Osteoblast (primary cell): Measurements from ENCODE around the gene JARID2. TPM values are rescaled to one million over a fixed set of nuclear protein-coding genes. Genes with fewer than 3 reads are reported as not detected.

Experiments
- DNase-seq: peaks from one replicate; pipeline ENCODE4 v3.0.0; 2011; ENCODE audit warnings: low spot score, mixed read lengths; ENCODE audit not compliant: insufficient read length; ENCODE audit errors: missing footprints
- H2AFZ ChIP-seq: 2 replicates; pipeline ENCODE4 v1.6.0; 2011; ENCODE audit warnings: mild to moderate bottlenecking, low read length
- H3K27ac ChIP-seq: 2 replicates; pipeline ENCODE4 v1.5.1; 2011; ENCODE audit warnings: mild to moderate bottlenecking, low read depth, low read length, moderate library complexity
- H3K27me3 ChIP-seq: 2 replicates; pipeline ENCODE4 v1.6.0; 2012; ENCODE audit warnings: mild to moderate bottlenecking, control low read depth, inconsistent platforms, low read length, moderate library complexity; ENCODE audit not compliant: insufficient read depth
- H3K36me3 ChIP-seq: 2 replicates; pipeline ENCODE4 v1.5.1; 2011; ENCODE audit warnings: mild to moderate bottlenecking, low read length, control low read depth, moderate library complexity; ENCODE audit not compliant: insufficient read depth
- H3K4me1 ChIP-seq: 2 replicates; pipeline ENCODE4 v1.5.1; 2011; ENCODE audit warnings: mild to moderate bottlenecking, low read length, control low read depth, moderate library complexity; ENCODE audit not compliant: insufficient read depth
- H3K4me2 ChIP-seq: 2 replicates; pipeline ENCODE4 v1.6.0; 2011; ENCODE audit warnings: mild to moderate bottlenecking, low read length; ENCODE audit not compliant: insufficient read depth
- H3K4me3 ChIP-seq: fragments of 200-600 bp; sonication (generic); 3 replicates; pipeline ENCODE4 v1.5.1; 2012; ENCODE audit warnings: mild to moderate bottlenecking, low read length, inconsistent platforms; ENCODE audit not compliant: insufficient read depth
- H3K79me2 ChIP-seq: 2 replicates; pipeline ENCODE4 v1.6.0; 2012; ENCODE audit warnings: mild to moderate bottlenecking, low read length, control low read depth, inconsistent platforms; ENCODE audit not compliant: insufficient read depth
- H3K9me3 ChIP-seq: 2 replicates; pipeline ENCODE4 v1.5.1; 2011; ENCODE audit warnings: low read depth, low read length, control low read depth
- H4K20me1 ChIP-seq: 2 replicates; pipeline ENCODE4 v1.6.0; 2012; ENCODE audit warnings: mild to moderate bottlenecking, low read length, control low read depth; ENCODE audit not compliant: insufficient read depth
- CTCF ChIP-seq: IDR thresholded peaks from 2 replicates; pipeline ENCODE4 v1.5.1; 2011; ENCODE audit warnings: mild to moderate bottlenecking, low read depth, low read length, moderate library complexity; ENCODE audit errors: extremely low read depth
- total RNA-seq: library from RNA; depleted of rRNA; stranded (reverse); fragments of >200 nt; gene quantifications from 2 replicates; pipeline ENCODE4 v1.2.3, GENCODE V29; 2012

JARID2 gene
- total RNA-seq, 1 donor, result 10.5 TPM

GRCh38 chr6:15510536-15511247 lies 264.8 kb downstream of the JARID2 start:
- no peaks in the 10 kb centered on the region for H3K9me3 ChIP-seq
- peaks cover 5% of the 10 kb centered on the region for H3K4me1 ChIP-seq
- no peaks in the 10 kb centered on the region for H3K27me3 ChIP-seq
- TF ChIP-seq CTCF, result no peak
- H3K4me3 ChIP-seq, result no peak overlapping the region
- peaks cover 13% of the 10 kb centered on the region for H4K20me1 ChIP-seq
- H2AFZ ChIP-seq, result no peak overlapping the region
- peaks cover 30% of the 10 kb centered on the region for H3K36me3 ChIP-seq
- peaks cover 14% of the 10 kb centered on the region for H3K79me2 ChIP-seq
- no peak overlapping the region for H3K4me2 ChIP-seq
- no peak overlapping the region for H3K27ac ChIP-seq
- DNase-seq, result peak; percentile 52

GRCh38 chr6:15511248-15512125 lies 265.6 kb downstream of the JARID2 start:
- Histone ChIP-seq H3K4me3 (no peak overlapping the region), H4K20me1 (peaks cover 5% of the 10 kb centered on the region), H3K79me2 (peaks cover 7% of the 10 kb centered on the region), H3K9me3 (no peaks in the 10 kb centered on the region), H3K27ac (no peak overlapping the region), H2AFZ (no peak overlapping the region), H3K4me2 (no peak overlapping the region), H3K4me1 (peaks cover 5% of the 10 kb centered on the region), H3K36me3 (peaks cover 30% of the 10 kb centered on the region), H3K27me3 (no peaks in the 10 kb centered on the region)
- no peak for TF ChIP-seq CTCF
- peak; percentile 59 for DNase-seq

GRCh38 chr6:15512126-15512525 lies 266.3 kb downstream of the JARID2 start:
- no peaks in the 10 kb centered on the region for H3K9me3 ChIP-seq
- no peaks in the 10 kb centered on the region for H4K20me1 ChIP-seq
- no peaks in the 10 kb centered on the region for H3K27me3 ChIP-seq
- peaks cover 2% of the 10 kb centered on the region for H3K79me2 ChIP-seq
- peaks cover 25% of the 10 kb centered on the region for H3K36me3 ChIP-seq
- DNase-seq, result peak; percentile 62
- H3K27ac ChIP-seq, result no peak overlapping the region
- no peak overlapping the region for H2AFZ ChIP-seq
- TF ChIP-seq CTCF, result no peak
- peaks cover 5% of the 10 kb centered on the region for H3K4me1 ChIP-seq
- no peak overlapping the region for H3K4me2 ChIP-seq
- H3K4me3 ChIP-seq, result no peak overlapping the region

- Histone ChIP-seq H3K4me1 (peaks cover 5% of the 10 kb centered on the region), H3K79me2 (no peaks in the 10 kb centered on the region), H3K4me3 (no peak overlapping the region), H3K36me3 (peaks cover 22% of the 10 kb centered on the region), H3K27ac (no peak overlapping the region), H2AFZ (no peak overlapping the region), H3K27me3 (no peaks in the 10 kb centered on the region), H3K9me3 (no peaks in the 10 kb centered on the region), H3K4me2 (no peak overlapping the region), H4K20me1 (no peaks in the 10 kb centered on the region)
- no peak for TF ChIP-seq CTCF
- DNase-seq, result no peak
Observed at GRCh38 chr6:15512721-15513120, 266.9 kb downstream of the JARID2 start.
